H1 (cell line): ENCODE results near the gene CACNA1G. TPM values are rescaled to one million over a fixed set of nuclear protein-coding genes. Genes with fewer than 3 reads are reported as not detected.

Experiments used
- CTCF ChIA-PET: fragments of 300-600 bp; sonication (Branson Sonifier 250); formaldehyde crosslinking; loops from one replicate; lab custom pipeline; 2021; ENCODE audit not compliant: partially characterized antibody; lab: Charles Lee
- POLR2A ChIA-PET: fragments of 300-600 bp; sonication (Branson Sonifier 250); formaldehyde crosslinking; loops from one replicate; lab custom pipeline; 2021; ENCODE audit warnings: inconsistent platforms; ENCODE audit not compliant: partially characterized antibody; lab: Charles Lee
- DNase-seq, 2 experiments: peaks; one replicate each; pipeline versions ENCODE4 v3.0.0 to v3.0.0-alpha.2; 2010 to 2022; ENCODE audit warnings: low spot score in 2 of 2, low read depth in 1 of 2, mixed read lengths in 1 of 2
- FAIRE-seq: peaks from 2 replicates; lab custom pipeline; 2011; peaks lifted over from hg19 to GRCh38; lab: Jason Lieb, UNC
- H2AFZ ChIP-seq: 2 replicates; pipeline ENCODE4 v1.8.1; 2012; ENCODE audit warnings: low read length, inconsistent platforms
- H2AK5ac ChIP-seq: 2 replicates; pipeline ENCODE4 v1.6.1; 2013; ENCODE audit warnings: low read depth, low read length
- H2BK120ac ChIP-seq: replicated peaks from 2 replicates; pipeline ENCODE3; 2013; ENCODE audit warnings: low read depth, low read length, inconsistent platforms
- H2BK12ac ChIP-seq: 2 replicates; pipeline ENCODE4 v1.6.1; 2013; ENCODE audit warnings: low read depth, low read length
- H2BK15ac ChIP-seq: 2 replicates; pipeline ENCODE4 v1.6.1; 2013; ENCODE audit warnings: low read length
- H2BK20ac ChIP-seq: 2 replicates; pipeline ENCODE4 v1.6.1; 2013; ENCODE audit warnings: low read length
- H2BK5ac ChIP-seq: 2 replicates; pipeline ENCODE4 v1.6.1; 2013; ENCODE audit warnings: low read depth, low read length
- H3K14ac ChIP-seq: 2 replicates; pipeline ENCODE4 v1.6.1; 2013; ENCODE audit warnings: inconsistent platforms; ENCODE audit not compliant: insufficient read length
- H3K18ac ChIP-seq: 2 replicates; pipeline ENCODE4 v1.6.1; 2013; ENCODE audit warnings: low read length; ENCODE audit errors: extremely low read depth
- H3K23ac ChIP-seq: 2 replicates; pipeline ENCODE4 v1.6.1; 2013; ENCODE audit warnings: inconsistent platforms; ENCODE audit not compliant: insufficient read length
- H3K23me2 ChIP-seq: 2 replicates; pipeline ENCODE4 v1.6.1; 2013; ENCODE audit warnings: low read depth, low read length
- H3K27ac ChIP-seq: 2 replicates; pipeline ENCODE4 v1.6.1; 2011; ENCODE audit warnings: low read depth, low read length, inconsistent platforms
- H3K27me3 ChIP-seq, 4 experiments: replicated peaks in 1 of 4; 1 replicate in 1 of 4; 2 replicates in 3 of 4; pipeline versions ENCODE4 v1.6.1 to v1.8.1; 2011 to 2013; ENCODE audit warnings: low read length in 3 of 4, mild to moderate bottlenecking in 3 of 4, inconsistent platforms in 2 of 4, mixed read lengths in 2 of 4, moderate library complexity in 1 of 4; ENCODE audit not compliant: control insufficient read depth in 3 of 4, insufficient read depth in 3 of 4; ENCODE audit errors: extremely low read depth in 1 of 4
- H3K36me3 ChIP-seq, 4 experiments: 2 replicates each; pipeline versions ENCODE4 v1.6.1 to v1.8.1; 2011 to 2013; ENCODE audit warnings: mild to moderate bottlenecking in 4 of 4, low read length in 3 of 4, moderate library complexity in 2 of 4, control low read depth in 1 of 4, inconsistent platforms in 1 of 4; ENCODE audit not compliant: insufficient read depth in 4 of 4, control insufficient read depth in 2 of 4
- H3K4ac ChIP-seq: replicated peaks from 2 replicates; pipeline ENCODE3; 2013; ENCODE audit warnings: low read length, low read depth, mixed read lengths, inconsistent platforms; ENCODE audit not compliant: insufficient read length
- H3K4me1 ChIP-seq, 4 experiments: replicated peaks in 1 of 4; 1 replicate in 1 of 4; 2 replicates in 3 of 4; pipeline versions ENCODE4 v1.6.1 to v1.8.1; 2011 to 2013; ENCODE audit warnings: low read length in 3 of 4, inconsistent platforms in 2 of 4, mixed read lengths in 1 of 4; ENCODE audit not compliant: insufficient read depth in 4 of 4, control insufficient read depth in 3 of 4
- H3K4me2 ChIP-seq, 2 experiments: 2 replicates each; pipeline versions ENCODE4 v1.6.1 to v1.8.1; 2011 to 2013; ENCODE audit warnings: low read depth in 2 of 2, low read length in 2 of 2, control low read depth in 1 of 2, inconsistent platforms in 1 of 2, mild to moderate bottlenecking in 1 of 2; ENCODE audit not compliant: insufficient read depth in 1 of 2
- H3K4me3 ChIP-seq, 4 experiments: fragments of 200-600, 300-600 bp in 1 of 4; sonication (generic), shearing (Covaris generic), sonication (Bioruptor Twin) in 1 of 4; 2 replicates each; pipeline versions ENCODE4 v1.5.1 to v1.8.1; 2011 to 2016; ENCODE audit warnings: low read length in 4 of 4, low read depth in 3 of 4, control low read depth in 2 of 4, inconsistent platforms in 2 of 4, mild to moderate bottlenecking in 2 of 4, mixed read lengths in 1 of 4, moderate library complexity in 1 of 4; ENCODE audit not compliant: insufficient read depth in 2 of 4; ENCODE audit errors: extremely low read depth in 1 of 4
- H3K56ac ChIP-seq: replicated peaks from 2 replicates; pipeline ENCODE3; 2013; ENCODE audit warnings: low read depth, mild to moderate bottlenecking, mixed read lengths, low read length, inconsistent platforms; ENCODE audit not compliant: insufficient read length
- H3K79me1 ChIP-seq: 2 replicates; pipeline ENCODE4 v1.6.1; 2013; ENCODE audit warnings: low read depth, low read length, control low read depth
- H3K79me2 ChIP-seq, 2 experiments: 2 replicates each; pipeline versions ENCODE4 v1.6.1 to v1.8.1; 2012 to 2013; ENCODE audit warnings: low read length in 2 of 2, mild to moderate bottlenecking in 2 of 2, inconsistent platforms in 1 of 2; ENCODE audit not compliant: insufficient read depth in 2 of 2, control insufficient read depth in 1 of 2
- H3K9ac ChIP-seq, 4 experiments: replicated peaks in 1 of 4; 1 replicate in 1 of 4; 2 replicates in 3 of 4; pipeline versions ENCODE4 v1.6.1 to v1.8.1; 2011 to 2013; ENCODE audit warnings: low read depth in 3 of 4, low read length in 3 of 4, control low read depth in 2 of 4, mild to moderate bottlenecking in 2 of 4, moderate library complexity in 2 of 4, inconsistent platforms in 1 of 4; ENCODE audit errors: extremely low read depth in 1 of 4
- H3K9me3 ChIP-seq, 2 experiments: 2 replicates each; pipeline versions ENCODE4 v1.6.1 to v1.8.1; 2012 to 2013; ENCODE audit warnings: mild to moderate bottlenecking in 2 of 2, moderate library complexity in 2 of 2, control low read depth in 1 of 2, inconsistent platforms in 1 of 2, low read depth in 1 of 2, low read length in 1 of 2, mixed read lengths in 1 of 2; ENCODE audit not compliant: insufficient read depth in 2 of 2
- H4K20me1 ChIP-seq, 2 experiments: replicated peaks in 1 of 2; 2 replicates each; pipeline versions ENCODE3 to v1.8.1; 2011 to 2013; ENCODE audit warnings: inconsistent platforms in 2 of 2, low read length in 2 of 2, mild to moderate bottlenecking in 1 of 2; ENCODE audit not compliant: insufficient read depth in 2 of 2, control insufficient read depth in 1 of 2
- H4K5ac ChIP-seq: 2 replicates; pipeline ENCODE4 v1.6.1; 2013; ENCODE audit warnings: low read length, low read depth, mixed read lengths, inconsistent platforms; ENCODE audit not compliant: insufficient read length
- H4K8ac ChIP-seq: 2 replicates; pipeline ENCODE4 v1.8.0; 2013; ENCODE audit warnings: mild to moderate bottlenecking, moderate library complexity, low read length, inconsistent platforms; ENCODE audit not compliant: insufficient read depth; ENCODE audit errors: extremely low read depth
- H4K91ac ChIP-seq: replicated peaks from 2 replicates; pipeline ENCODE3; 2013; ENCODE audit warnings: low read length, mixed read lengths, inconsistent platforms; ENCODE audit not compliant: insufficient read length
- WGBS, 2 experiments: shearing (Covaris generic) in 1 of 2; methylation state at CpG; one replicate each; pipeline versions ENCODE4 v1.1.6 to v1.1.7; 2013 to 2015; ENCODE audit warnings: low lambda C conversion rate in 2 of 2, mixed read lengths in 2 of 2, inconsistent platforms in 1 of 2, low coverage in 1 of 2, missing lambda C conversion rate in 1 of 2; ENCODE audit not compliant: insufficient replicate concordance in 2 of 2, insufficient coverage in 1 of 2, insufficient read length in 1 of 2; ENCODE audit errors: extremely low coverage in 1 of 2, missing lambda C conversion rate in 1 of 2; 5-methylcytosine and 5-hydroxymethylcytosine counted together
- polyA plus RNA-seq, 7 experiments: library from polyadenylated mRNA; depleted of rRNA in 3 of 7; stranded (reverse) in 5 of 7; unstranded in 2 of 7; fragments of >200 nt in 5 of 7; fragments of 200-250 nt in 2 of 7; gene quantifications; 1 replicate in 5 of 7; 2 replicates in 1 of 7; 4 replicates in 1 of 7; pipeline versions ENCODE4 v1.2.1 to v1.2.3, GENCODE V29; 2011 to 2013; ENCODE audit warnings: missing spikeins in 2 of 7, mixed read lengths in 2 of 7
- total RNA-seq: library from RNA; stranded (reverse); fragmentation: NEBNext Ultra II Directional; extraction: Animal tissue kit (Norgen Biotek cat#: 25700); gene quantifications from 2 replicates; pipeline ENCODE4 v1.2.1, GENCODE V29; 2021

CACNA1G gene
- total and polyA plus RNA-seq, 2 of the 8 experiments (the other 6 are each of a cell fraction or from before 2014, with no cell fraction given): 2.9 to 4.9 TPM

- H2BK15ac ChIP-seq: no peak overlapping the region; the same call in 1 of the 2 replicates
- no peak overlapping the region for H2AK5ac ChIP-seq
- no peak overlapping the region for H2BK120ac ChIP-seq
- H3K4me1 ChIP-seq: peaks cover 0 to 20% (median 9%) of the 10 kb centered on the region in 4 experiments; a peak in 6 of 7 replicates
- H4K20me1 ChIP-seq: no peaks in the 10 kb centered on the region
- no peak overlapping the region for H2BK12ac ChIP-seq
- H3K56ac ChIP-seq: no peak overlapping the region
- H3K79me1 ChIP-seq: no peaks in the 10 kb centered on the region
- 80% methylated on average over 5 of the region's 6 CpGs; no CpG with 5 or more reads in 1 of the 2 experiments for WGBS, 2 experiments
- H2BK20ac ChIP-seq: 0 out of 2 replicates have a peak overlapping the region, but pooled peaks have one; percentile 9
- H3K4me3 ChIP-seq: no peak overlapping the region
- no peaks in the 10 kb centered on the region for H3K23me2 ChIP-seq
- no peaks in the 10 kb centered on the region for H3K9me3 ChIP-seq
- H3K14ac ChIP-seq: no peak overlapping the region
- DNase-seq (no peak), FAIRE-seq (no peak)
- H3K23ac ChIP-seq: no peak overlapping the region
- H3K36me3 ChIP-seq: no peaks in the 10 kb centered on the region
- CTCF ChIA-PET: interaction anchor here (0.6 to 10.2 kb wide), 11 partner anchors 11 to 174 kb away, joined by 3 to 95 read pairs (median 6); no protein-coding TSS in a partner anchor
- no peak overlapping the region for H3K4me2 ChIP-seq
- H3K4ac ChIP-seq: no peak overlapping the region
- POLR2A ChIA-PET: interaction anchor here (0.7 kb wide), 1 partner anchor 9 kb away, joined by 3 read pairs; no protein-coding TSS in a partner anchor
- H3K9ac ChIP-seq: no peak overlapping the region
- H2AFZ ChIP-seq: no peak overlapping the region
- H3K18ac ChIP-seq: no peak overlapping the region
- 0 out of 2 replicates have a peak overlapping the region, but pooled peaks have one; percentile 39 for H2BK5ac ChIP-seq
- no peak overlapping the region for H4K5ac ChIP-seq
- no peaks in the 10 kb centered on the region; a peak in 1 of 7 replicates for H3K27me3 ChIP-seq
- no peak overlapping the region for H3K27ac ChIP-seq
- no peaks in the 10 kb centered on the region for H3K79me2 ChIP-seq
- no peak overlapping the region for H4K91ac ChIP-seq
- no peak overlapping the region; the same call in 1 of the 2 replicates for H4K8ac ChIP-seq
Observed at GRCh38 chr17:50584749-50585148, 24.2 kb downstream of the CACNA1G start.
